ENCODE results near the gene CDH19. TPM values are rescaled to one million over a fixed set of nuclear protein-coding genes. Genes with fewer than 3 reads are reported as not detected.

The CDH19 gene
- total RNA-seq, 2 donors from 2014 or later = 0.55 to 3.4 TPM

GRCh38 chr18:66582211-66582610, 21.7 kb downstream of the CDH19 start:
- DNase-seq (ENCODE audit: low spot score) = no peak
- Histone ChIP-seq H3K9me3 (no peaks in the 10 kb centered on the region), H3K36me3 (no peaks in the 10 kb centered on the region), H3K27ac (no peak overlapping the region), H3K4me1 (replicated peaks) (no peaks in the 10 kb centered on the region), H3K4me3 (no peak overlapping the region), H3K27me3 (replicated peaks; ENCODE audit: insufficient read depth) (no peaks in the 10 kb centered on the region)
- intact Hi-C loops (cut with DNase I) = no loop called here
- TF ChIP-seq POLR2AphosphoS5 (IDR thresholded peaks at IDR 0.05) (no peak), CTCF (IDR thresholded peaks at IDR 0.05) (no peak), POLR2A (IDR thresholded peaks at IDR 0.05) (no peak)

- no peak overlapping the region for H3K4me3 ChIP-seq
- no peak overlapping the region for H3K27ac ChIP-seq
- intact Hi-C loops (cut with DNase I) = no loop called here
- no peak for DNase-seq (ENCODE audit: low spot score)
- H3K9me3 ChIP-seq = no peaks in the 10 kb centered on the region
- H3K36me3 ChIP-seq = no peaks in the 10 kb centered on the region
- no peaks in the 10 kb centered on the region for H3K27me3 ChIP-seq (replicated peaks; ENCODE audit: insufficient read depth)
- WGBS = 90% methylated on average over 2 of the region's 2 CpGs
- H3K4me1 ChIP-seq (replicated peaks) = no peaks in the 10 kb centered on the region
- no peak for TF ChIP-seq POLR2AphosphoS5 (IDR thresholded peaks at IDR 0.05)
- no peak for TF ChIP-seq POLR2A (IDR thresholded peaks at IDR 0.05)
- TF ChIP-seq CTCF (IDR thresholded peaks at IDR 0.05) = no peak
Measured at GRCh38 chr18:66575263-66575662, 28.6 kb downstream of the CDH19 start.

- Histone ChIP-seq H3K4me1 (replicated peaks) (no peaks in the 10 kb centered on the region), H3K27me3 (replicated peaks; ENCODE audit: insufficient read depth) (no peaks in the 10 kb centered on the region), H3K27ac (no peak overlapping the region), H3K9me3 (no peaks in the 10 kb centered on the region), H3K36me3 (no peaks in the 10 kb centered on the region), H3K4me3 (no peak overlapping the region)
- no peak for TF ChIP-seq POLR2AphosphoS5 (IDR thresholded peaks at IDR 0.05)
- WGBS = 70% methylated on average over 6 of the region's 6 CpGs
- intact Hi-C loops (cut with DNase I) = no loop called here
- DNase-seq (ENCODE audit: low spot score) = no peak
Measured at GRCh38 chr18:66571845-66572244, 32.0 kb downstream of the CDH19 start.

GRCh38 chr18:66566616-66567015, 37.3 kb downstream of the CDH19 start:
- no peaks in the 10 kb centered on the region for H3K4me1 ChIP-seq (replicated peaks)
- H3K4me3 ChIP-seq = no peak overlapping the region
- 92% methylated on average over 5 of the region's 5 CpGs for WGBS
- H3K9me3 ChIP-seq = no peaks in the 10 kb centered on the region
- no peaks in the 10 kb centered on the region for H3K36me3 ChIP-seq
- no peak for DNase-seq (ENCODE audit: low spot score)
- intact Hi-C loops (cut with DNase I) = no loop called here
- TF ChIP-seq POLR2AphosphoS5 (IDR thresholded peaks at IDR 0.05) = no peak
- no peak for TF ChIP-seq POLR2A (IDR thresholded peaks at IDR 0.05)
- no peak for TF ChIP-seq CTCF (IDR thresholded peaks at IDR 0.05)
- H3K27me3 ChIP-seq (replicated peaks; ENCODE audit: insufficient read depth) = no peaks in the 10 kb centered on the region
- no peak overlapping the region for H3K27ac ChIP-seq

- intact Hi-C loops (cut with DNase I) = no loop called here
- Histone ChIP-seq H3K4me1 (replicated peaks) (no peaks in the 10 kb centered on the region), H3K9me3 (no peaks in the 10 kb centered on the region), H3K4me3 (no peak overlapping the region), H3K27me3 (replicated peaks; ENCODE audit: insufficient read depth) (no peaks in the 10 kb centered on the region), H3K36me3 (no peaks in the 10 kb centered on the region), H3K27ac (no peak overlapping the region)
- TF ChIP-seq POLR2AphosphoS5 (IDR thresholded peaks at IDR 0.05) (no peak), POLR2A (IDR thresholded peaks at IDR 0.05) (no peak), CTCF (IDR thresholded peaks at IDR 0.05) (no peak)
- no peak for DNase-seq (ENCODE audit: low spot score)
Measured at GRCh38 chr18:66564236-66564635, 39.7 kb downstream of the CDH19 start.
